Esophagus muscularis mucosa (tissue), 4 donors: ENCODE results near the gene SHB. TPM values are rescaled to one million over a fixed set of nuclear protein-coding genes. Genes with fewer than 3 reads are reported as not detected.

ENCODE experiments used
- DNase-seq: peaks from one replicate; pipeline ENCODE4 v3.0.0-alpha.2; 2017; ENCODE audit errors: extremely low spot score
- H3K27ac ChIP-seq, 4 donors: fragments of 200-600 bp; sonication (generic); replicated peaks in 1 of 4; 1 replicate in 3 of 4; 2 replicates in 1 of 4; pipeline ENCODE4 v1.5.1; 2016 to 2019; ENCODE audit warnings: mild to moderate bottlenecking in 1 of 4
- H3K27me3 ChIP-seq, 4 donors: fragments of 200-600 bp; sonication (generic); one replicate each; pipeline versions ENCODE4 v1.5.1 to v1.6.0; 2016 to 2019
- H3K36me3 ChIP-seq, 4 donors: fragments of 200-600 bp; sonication (generic); one replicate each; pipeline ENCODE4 v1.5.1; 2016 to 2019
- H3K4me1 ChIP-seq, 4 donors: fragments of 200-600 bp; sonication (generic); one replicate each; pipeline ENCODE4 v1.5.1; 2016 to 2019
- H3K4me3 ChIP-seq, 4 donors: fragments of 200-600 bp; sonication (generic); 1 replicate in 2 of 4; 2 replicates in 2 of 4; pipeline ENCODE4 v1.5.1; 2016 to 2019; ENCODE audit warnings: mild to moderate bottlenecking in 4 of 4, moderate library complexity in 1 of 4
- H3K9me3 ChIP-seq, 4 donors: fragments of 200-600 bp; sonication (generic); 1 replicate in 3 of 4; 2 replicates in 1 of 4; pipeline ENCODE4 v1.5.1; 2016 to 2019
- EP300 ChIP-seq: sonication (generic); formaldehyde crosslinking; IDR thresholded peaks from one replicate; pipeline ENCODE4 v1.6.1; 2017; ENCODE audit warnings: antibody characterized with exemption
- POLR2A ChIP-seq: fragments of 450-650 bp; IDR thresholded peaks from one replicate; pipeline ENCODE4 v1.6.1; 2017; ENCODE audit warnings: antibody characterized with exemption, moderate library complexity, mild to moderate bottlenecking, low read depth
- POLR2AphosphoS5 ChIP-seq, 2 donors: sonication (generic); formaldehyde crosslinking; IDR thresholded peaks; one replicate each; pipeline ENCODE4 v1.6.1; 2017; ENCODE audit warnings: antibody characterized with exemption in 2 of 2
- WGBS: methylation state at CpG from one replicate; pipeline ENCODE4 v1.1.5; 2018; 5-methylcytosine and 5-hydroxymethylcytosine counted together
- intact Hi-C: fragments of 100-400 bp; cut with DNase I; formaldehyde crosslinking; loops from one replicate; pipeline ENCODE4 v1.15.1; 2023
- total RNA-seq, 4 donors: library from RNA; depleted of rRNA; stranded (reverse); fragments of >200 nt; gene quantifications; one replicate each; pipeline versions ENCODE4 v1.1.0 to v1.2.1, GENCODE V29; 2016
- TF ChIP-seq, protein P1 (sequence below), 3 experiments: fragments of 200-600 bp in 2 of 3; fragments of 450-650 bp in 1 of 3; sonication (generic) in 2 of 3; IDR thresholded peaks; one replicate each; pipeline ENCODE4 v1.5.1; 2017 to 2019; ENCODE audit warnings: antibody characterized with exemption in 3 of 3, mild to moderate bottlenecking in 2 of 3, moderate library complexity in 1 of 3

SHB gene
- total RNA-seq, 4 donors from 2014 or later, result 16.6 to 21.2 (median 21.0) TPM

- H3K4me3 ChIP-seq, result no peak overlapping the region
- no peak for DNase-seq
- 87% methylated on average over 9 of the region's 14 CpGs for WGBS
- H3K4me1 ChIP-seq, result peaks cover 19 to 27% (median 23%) of the 10 kb centered on the region in 4 donors
- intact Hi-C loops, result loop anchor here (10.0 kb wide), 1 partner anchor 72 kb away; no protein-coding TSS in a partner anchor
- no peak overlapping the region for H3K27ac ChIP-seq
- no peaks in the 10 kb centered on the region for H3K27me3 ChIP-seq
- H3K36me3 ChIP-seq, result peaks cover 0 to 14% (median 11%) of the 10 kb centered on the region in 4 donors
- no peak for TF ChIP-seq POLR2A
- TF ChIP-seq POLR2AphosphoS5 (IDR thresholded peaks at IDR 0.05), result no peak
- no peak for TF ChIP-seq EP300
- H3K9me3 ChIP-seq, result no peaks in the 10 kb centered on the region
Measured at GRCh38 chr9:37923118-37923795, 145.8 kb downstream of the SHB start.

- DNase-seq, result no peak
- H3K4me3 ChIP-seq, result no peak overlapping the region
- H3K36me3 ChIP-seq, result peaks cover 0 to 18% (median 11%) of the 10 kb centered on the region in 4 donors
- TF ChIP-seq, protein P1, sequence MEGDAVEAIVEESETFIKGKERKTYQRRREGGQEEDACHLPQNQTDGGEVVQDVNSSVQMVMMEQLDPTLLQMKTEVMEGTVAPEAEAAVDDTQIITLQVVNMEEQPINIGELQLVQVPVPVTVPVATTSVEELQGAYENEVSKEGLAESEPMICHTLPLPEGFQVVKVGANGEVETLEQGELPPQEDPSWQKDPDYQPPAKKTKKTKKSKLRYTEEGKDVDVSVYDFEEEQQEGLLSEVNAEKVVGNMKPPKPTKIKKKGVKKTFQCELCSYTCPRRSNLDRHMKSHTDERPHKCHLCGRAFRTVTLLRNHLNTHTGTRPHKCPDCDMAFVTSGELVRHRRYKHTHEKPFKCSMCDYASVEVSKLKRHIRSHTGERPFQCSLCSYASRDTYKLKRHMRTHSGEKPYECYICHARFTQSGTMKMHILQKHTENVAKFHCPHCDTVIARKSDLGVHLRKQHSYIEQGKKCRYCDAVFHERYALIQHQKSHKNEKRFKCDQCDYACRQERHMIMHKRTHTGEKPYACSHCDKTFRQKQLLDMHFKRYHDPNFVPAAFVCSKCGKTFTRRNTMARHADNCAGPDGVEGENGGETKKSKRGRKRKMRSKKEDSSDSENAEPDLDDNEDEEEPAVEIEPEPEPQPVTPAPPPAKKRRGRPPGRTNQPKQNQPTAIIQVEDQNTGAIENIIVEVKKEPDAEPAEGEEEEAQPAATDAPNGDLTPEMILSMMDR (IDR thresholded peaks at IDR 0.05), result no peak
- TF ChIP-seq POLR2A (no peak), EP300 (no peak), POLR2AphosphoS5 (IDR thresholded peaks at IDR 0.05) (no peak)
- intact Hi-C loops, result loop anchor here (10.0 kb wide), 1 partner anchor 72 kb away; no protein-coding TSS in a partner anchor
- H3K27me3 ChIP-seq, result no peaks in the 10 kb centered on the region
- WGBS, result 80% methylated on average over 12 of the region's 13 CpGs
- peaks cover 17 to 25% (median 20%) of the 10 kb centered on the region in 4 donors for H3K4me1 ChIP-seq
- H3K27ac ChIP-seq, result no peak overlapping the region
- no peaks in the 10 kb centered on the region for H3K9me3 ChIP-seq
Measured at GRCh38 chr9:37922363-37923117, 146.5 kb downstream of the SHB start.

- H3K4me1 ChIP-seq, result peaks cover 15 to 27% (median 18%) of the 10 kb centered on the region in 4 donors
- 91% methylated on average over 13 of the region's 15 CpGs for WGBS
- H3K4me3 ChIP-seq, result no peak overlapping the region
- intact Hi-C loops, result loop anchor here (10.0 kb wide), 1 partner anchor 73 kb away; no protein-coding TSS in a partner anchor
- no peak for DNase-seq
- no peaks in the 10 kb centered on the region for H3K9me3 ChIP-seq
- peaks cover 0 to 20% (median 11%) of the 10 kb centered on the region in 4 donors for H3K36me3 ChIP-seq
- TF ChIP-seq, protein P1 (IDR thresholded peaks at IDR 0.05), result no peak
- TF ChIP-seq POLR2A (no peak), POLR2AphosphoS5 (IDR thresholded peaks at IDR 0.05) (no peak), EP300 (no peak)
- no peaks in the 10 kb centered on the region for H3K27me3 ChIP-seq
- no peak overlapping the region for H3K27ac ChIP-seq
Measured at GRCh38 chr9:37921546-37922300, 147.3 kb downstream of the SHB start.

DNA sequence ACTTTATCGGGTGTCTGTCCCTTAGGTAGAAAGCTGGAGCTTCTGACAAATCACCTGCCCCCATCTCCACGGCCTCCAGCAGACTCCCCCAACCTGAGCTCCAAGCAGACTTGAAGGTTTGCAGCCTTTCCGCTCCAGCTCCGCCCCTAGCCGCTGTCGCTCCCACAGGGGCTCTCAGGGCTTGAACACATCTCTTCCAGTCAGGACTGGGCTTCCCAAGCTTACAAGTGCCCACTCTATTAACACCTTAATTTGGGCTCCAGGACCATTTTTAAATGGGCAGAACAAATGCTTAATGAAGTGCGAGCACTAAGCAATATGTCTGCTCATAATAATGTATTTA, 147.9 kb downstream of the SHB start:
- intact Hi-C loops, result loop anchor here (10.0 kb wide), 1 partner anchor 74 kb away; no protein-coding TSS in a partner anchor
- Histone ChIP-seq H3K4me3 (no peak overlapping the region), H3K27me3 (no peaks in the 10 kb centered on the region), H3K4me1 (peaks cover 16 to 32% (median 21%) of the 10 kb centered on the region in 4 donors), H3K27ac (no peak overlapping the region), H3K9me3 (no peaks in the 10 kb centered on the region), H3K36me3 (peaks cover 0 to 24% (median 12%) of the 10 kb centered on the region in 4 donors)
- WGBS, result 94% methylated on average over 7 of the region's 7 CpGs
- DNase-seq, result no peak
- TF ChIP-seq, protein P1 (IDR thresholded peaks at IDR 0.05), result no peak
- TF ChIP-seq EP300 (no peak), POLR2A (no peak), POLR2AphosphoS5 (IDR thresholded peaks at IDR 0.05) (no peak)
